HG02610 (cell line): Measurements from ENCODE around the gene PDZD11.
"Not testable (repeated sequence)": the region's sequence is repeated elsewhere in the genome, so short reads cannot be mapped to it uniquely, and the experiment has no call there.

ENCODE experiments used
- ATAC-seq: cut with Tn5 transposase; IDR thresholded peaks from one replicate; pipeline ENCODE4 v1.9.1; 2021; ENCODE audit warnings: mild to moderate bottlenecking, moderate library complexity; ENCODE audit not compliant: unreplicated experiment

PDZD11 gene

GRCh38 chrX:70257423-70258288 lies 32.1 kb downstream of the PDZD11 start:
- no peak for ATAC-seq

- ATAC-seq = no peak
Observed at GRCh38 chrX:70255452-70255851, 34.3 kb downstream of the PDZD11 start.

- no peak for ATAC-seq
Observed at GRCh38 chrX:70254909-70255308, 34.8 kb downstream of the PDZD11 start.

GRCh38 chrX:70254063-70254400 lies 35.7 kb downstream of the PDZD11 start:
- no peak for ATAC-seq

GRCh38 chrX:70253377-70254062 lies 36.2 kb downstream of the PDZD11 start:
- no peak for ATAC-seq

GRCh38 chrX:70252491-70252890 lies 37.2 kb downstream of the PDZD11 start:
- no peak for ATAC-seq

GRCh38 chrX:70247252-70247651 lies 42.5 kb downstream of the PDZD11 start:
- no peak for ATAC-seq

GRCh38 chrX:70244881-70245280 lies 44.8 kb downstream of the PDZD11 start:
- no peak for ATAC-seq

- not testable (repeated sequence) for ATAC-seq
Observed at GRCh38 chrX:70243601-70244000, 46.1 kb downstream of the PDZD11 start.

- no peak for ATAC-seq
Observed at GRCh38 chrX:70241501-70241900, 48.2 kb downstream of the PDZD11 start.

- ATAC-seq = no peak
Observed at GRCh38 chrX:70240751-70241150, 49.0 kb downstream of the PDZD11 start.
